Activated CD4-positive, CD25-positive, alpha-beta regulatory T cell treated with anti-CD3 and anti-CD28 coated beads, Interleukin-2, amount 50 U/mL, for 24 hours (primary cell): ENCODE data around the gene RAB25.

Experiments used
- ATAC-seq, 2 donors: fragments of 150-1000 bp; cut with Tn5 transposase; one replicate each; pipeline ENCODE4 v1.10.0; 2021; ENCODE audit warnings: mild to moderate bottlenecking in 1 of 2, moderate library complexity in 1 of 2

Gene RAB25

GRCh38 chr1:156118177-156118868 lies 57.4 kb downstream of the RAB25 start:
- no peak for ATAC-seq

DNA sequence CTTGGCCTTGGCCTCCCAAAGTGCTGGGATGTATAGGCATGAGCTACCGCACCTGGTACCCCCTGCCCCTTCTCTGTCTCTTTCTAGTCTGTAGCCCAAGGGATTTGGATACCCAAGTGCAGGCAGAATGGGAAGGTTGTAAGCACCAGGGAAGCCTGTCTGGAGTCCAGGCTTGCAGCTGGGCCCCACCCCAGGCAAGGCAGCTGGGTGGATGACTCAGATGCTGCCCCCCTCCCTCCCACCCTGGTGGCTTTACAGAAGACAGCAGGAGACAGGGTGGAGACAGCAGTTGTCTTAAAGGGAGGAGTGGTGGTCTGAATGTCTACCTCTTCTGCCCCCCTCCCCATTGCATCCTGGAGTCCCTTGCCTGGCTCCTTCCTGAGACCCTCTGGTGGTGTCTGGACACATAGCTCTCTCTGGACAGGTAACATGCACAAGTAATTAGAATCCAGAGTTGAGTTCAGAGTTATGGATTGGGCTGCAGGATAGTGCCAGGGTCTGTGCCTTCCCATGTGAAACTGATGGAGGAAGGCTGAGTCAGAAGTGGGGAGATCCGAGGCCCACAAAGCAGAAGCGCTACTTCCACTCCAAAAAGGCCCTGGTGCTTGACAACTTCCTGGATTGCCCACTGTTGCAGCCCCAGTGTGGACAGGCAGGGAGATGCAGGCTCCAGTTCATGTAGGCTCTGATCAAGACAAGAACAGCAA lies 58.7 kb downstream of the RAB25 start:
- ATAC-seq, result no peak
